Measurements from ENCODE around the gene KRTAP2-1.
A peak's percentile ranks its signal among the peaks of the same experiment; 100 is the strongest.

DNA sequence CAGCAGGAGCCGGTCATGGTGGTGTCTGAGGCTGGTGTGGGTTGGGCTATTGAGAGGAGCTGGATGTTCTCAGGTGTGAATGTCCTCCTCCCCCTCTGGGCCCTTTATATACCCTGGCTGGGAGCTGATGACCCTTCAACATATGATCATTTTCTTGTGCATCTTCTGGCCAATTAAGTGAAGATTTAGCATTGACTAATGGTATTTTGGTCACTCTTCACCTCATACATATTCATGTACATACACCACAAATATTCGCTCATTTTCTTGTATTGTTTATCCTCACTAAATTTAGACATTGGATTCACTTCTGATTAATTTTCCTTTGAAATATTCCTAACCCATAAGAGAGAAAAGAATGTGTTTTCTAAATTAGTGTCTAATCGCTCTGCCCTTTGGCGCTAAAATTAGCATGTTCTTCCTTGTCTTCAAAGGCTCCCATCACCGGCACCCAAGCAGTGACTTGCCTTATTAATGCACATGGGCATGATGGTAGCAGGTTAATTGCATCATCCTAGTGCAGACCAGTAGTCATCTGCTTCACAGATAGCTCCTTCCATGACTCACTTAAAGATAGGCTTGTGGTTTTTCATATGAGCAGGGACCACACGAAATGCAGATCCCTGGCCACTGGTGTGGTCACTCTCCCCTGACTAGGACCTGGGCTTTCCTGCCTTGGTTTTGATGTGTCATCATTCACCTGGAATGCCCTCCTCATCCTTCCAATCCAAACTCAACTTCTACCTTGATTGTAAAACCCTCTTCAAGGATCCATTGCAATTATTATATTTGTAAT is 18.9 kb upstream of the KRTAP2-1 start, which contains the start of gene KRTAP2-4:
- TF ChIP-seq POLR2A (IDR thresholded peaks at IDR 0.05; ENCODE audit: insufficient read depth in 1 of 2, low read depth in 2 of 2, low read length in 2 of 2) (no peak), ASH2L (IDR thresholded peaks at IDR 0.05; ENCODE audit: insufficient read length, low read depth, low read length) (no peak), MZF1 (CRISPR knock-in tag; IDR thresholded peaks at IDR 0.05; ENCODE audit: borderline replicate concordance) (no peak), FOSL2 (CRISPR knock-in tag; IDR thresholded peaks at IDR 0.05) (peak; percentile 53), EP300 (IDR thresholded peaks at IDR 0.05; ENCODE audit: low read depth in 2 of 2, low read length in 2 of 2) (no peak), EP300 (CRISPR knock-in tag; IDR thresholded peaks at IDR 0.05; ENCODE audit: borderline replicate concordance) (no peak), BCL3 (CRISPR knock-in tag; IDR thresholded peaks at IDR 0.05) (no peak), TAF1 (CRISPR knock-in tag; IDR thresholded peaks at IDR 0.05) (no peak)
- TF ChIP-seq, protein P1, sequence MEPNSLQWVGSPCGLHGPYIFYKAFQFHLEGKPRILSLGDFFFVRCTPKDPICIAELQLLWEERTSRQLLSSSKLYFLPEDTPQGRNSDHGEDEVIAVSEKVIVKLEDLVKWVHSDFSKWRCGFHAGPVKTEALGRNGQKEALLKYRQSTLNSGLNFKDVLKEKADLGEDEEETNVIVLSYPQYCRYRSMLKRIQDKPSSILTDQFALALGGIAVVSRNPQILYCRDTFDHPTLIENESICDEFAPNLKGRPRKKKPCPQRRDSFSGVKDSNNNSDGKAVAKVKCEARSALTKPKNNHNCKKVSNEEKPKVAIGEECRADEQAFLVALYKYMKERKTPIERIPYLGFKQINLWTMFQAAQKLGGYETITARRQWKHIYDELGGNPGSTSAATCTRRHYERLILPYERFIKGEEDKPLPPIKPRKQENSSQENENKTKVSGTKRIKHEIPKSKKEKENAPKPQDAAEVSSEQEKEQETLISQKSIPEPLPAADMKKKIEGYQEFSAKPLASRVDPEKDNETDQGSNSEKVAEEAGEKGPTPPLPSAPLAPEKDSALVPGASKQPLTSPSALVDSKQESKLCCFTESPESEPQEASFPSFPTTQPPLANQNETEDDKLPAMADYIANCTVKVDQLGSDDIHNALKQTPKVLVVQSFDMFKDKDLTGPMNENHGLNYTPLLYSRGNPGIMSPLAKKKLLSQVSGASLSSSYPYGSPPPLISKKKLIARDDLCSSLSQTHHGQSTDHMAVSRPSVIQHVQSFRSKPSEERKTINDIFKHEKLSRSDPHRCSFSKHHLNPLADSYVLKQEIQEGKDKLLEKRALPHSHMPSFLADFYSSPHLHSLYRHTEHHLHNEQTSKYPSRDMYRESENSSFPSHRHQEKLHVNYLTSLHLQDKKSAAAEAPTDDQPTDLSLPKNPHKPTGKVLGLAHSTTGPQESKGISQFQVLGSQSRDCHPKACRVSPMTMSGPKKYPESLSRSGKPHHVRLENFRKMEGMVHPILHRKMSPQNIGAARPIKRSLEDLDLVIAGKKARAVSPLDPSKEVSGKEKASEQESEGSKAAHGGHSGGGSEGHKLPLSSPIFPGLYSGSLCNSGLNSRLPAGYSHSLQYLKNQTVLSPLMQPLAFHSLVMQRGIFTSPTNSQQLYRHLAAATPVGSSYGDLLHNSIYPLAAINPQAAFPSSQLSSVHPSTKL (CRISPR knock-in tag; IDR thresholded peaks at IDR 0.05), result no peak
- TF ChIP-seq, protein P2, sequence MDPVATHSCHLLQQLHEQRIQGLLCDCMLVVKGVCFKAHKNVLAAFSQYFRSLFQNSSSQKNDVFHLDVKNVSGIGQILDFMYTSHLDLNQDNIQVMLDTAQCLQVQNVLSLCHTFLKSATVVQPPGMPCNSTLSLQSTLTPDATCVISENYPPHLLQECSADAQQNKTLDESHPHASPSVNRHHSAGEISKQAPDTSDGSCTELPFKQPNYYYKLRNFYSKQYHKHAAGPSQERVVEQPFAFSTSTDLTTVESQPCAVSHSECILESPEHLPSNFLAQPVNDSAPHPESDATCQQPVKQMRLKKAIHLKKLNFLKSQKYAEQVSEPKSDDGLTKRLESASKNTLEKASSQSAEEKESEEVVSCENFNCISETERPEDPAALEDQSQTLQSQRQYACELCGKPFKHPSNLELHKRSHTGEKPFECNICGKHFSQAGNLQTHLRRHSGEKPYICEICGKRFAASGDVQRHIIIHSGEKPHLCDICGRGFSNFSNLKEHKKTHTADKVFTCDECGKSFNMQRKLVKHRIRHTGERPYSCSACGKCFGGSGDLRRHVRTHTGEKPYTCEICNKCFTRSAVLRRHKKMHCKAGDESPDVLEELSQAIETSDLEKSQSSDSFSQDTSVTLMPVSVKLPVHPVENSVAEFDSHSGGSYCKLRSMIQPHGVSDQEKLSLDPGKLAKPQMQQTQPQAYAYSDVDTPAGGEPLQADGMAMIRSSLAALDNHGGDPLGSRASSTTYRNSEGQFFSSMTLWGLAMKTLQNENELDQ (CRISPR knock-in tag; IDR thresholded peaks at IDR 0.05; ENCODE audit: borderline replicate concordance), result no peak

Measured in HepG2 (cell line).